Activated T-cell treated with anti-CD3 and anti-CD28 coated beads, Interleukin-2, amount 50 U/mL, for 24 hours (primary cell): ENCODE measurements around the gene OSCP1.
"Not testable (repeated sequence)": the region's sequence is repeated elsewhere in the genome, so short reads cannot be mapped to it uniquely, and the experiment has no call there.

Source experiments
- DNase-seq: peaks from one replicate; pipeline ENCODE4 v3.0.0-alpha.2; 2020
- H3K27ac Mint-ChIP-seq: 2 replicates; pipeline ENCODE4 v1.8.0; 2020; ENCODE audit warnings: mild to moderate bottlenecking, mixed read lengths
- H3K27me3 Mint-ChIP-seq: 2 replicates; pipeline ENCODE4 v1.8.0; 2020; ENCODE audit warnings: mixed read lengths
- H3K36me3 Mint-ChIP-seq: 2 replicates; pipeline ENCODE4 v1.8.0; 2020; ENCODE audit warnings: low read depth, mixed read lengths
- H3K4me1 Mint-ChIP-seq: 2 replicates; pipeline ENCODE4 v1.8.0; 2020; ENCODE audit warnings: low read depth, mixed read lengths
- H3K4me3 Mint-ChIP-seq: 2 replicates; pipeline ENCODE4 v1.8.0; 2020; ENCODE audit warnings: mild to moderate bottlenecking, moderate library complexity, mixed read lengths
- H3K9me3 Mint-ChIP-seq: 2 replicates; pipeline ENCODE4 v1.8.0; 2020; ENCODE audit warnings: mixed read lengths

The OSCP1 gene

GRCh38 chr1:36450270-36450918 lies at the start of gene OSCP1:
Gene OSCP1, minus strand, starts transcription at chr1:36450451. Its CDS starts 82 bp downstream, at chr1:36450369.
- Mint-ChIP-seq H3K36me3 (peaks cover 21% of the 10 kb centered on the region), H3K4me3 (peak within 1 kb of the TSS; percentile 85), H3K9me3 (no peaks in the 10 kb centered on the region), H3K27me3 (no peaks in the 10 kb centered on the region), H3K27ac (peak within 1 kb of the TSS; percentile 92), H3K4me1 (peaks cover 16% of the 10 kb centered on the region)
- DNase-seq, result peak; percentile 89

GRCh38 chr1:36497207-36497606 lies 47.0 kb upstream of the OSCP1 start:
- no peak for DNase-seq
- no peak overlapping the region for H3K27ac Mint-ChIP-seq
- no peaks in the 10 kb centered on the region for H3K27me3 Mint-ChIP-seq
- H3K4me1 Mint-ChIP-seq, result no peaks in the 10 kb centered on the region
- no peaks in the 10 kb centered on the region for H3K9me3 Mint-ChIP-seq
- H3K36me3 Mint-ChIP-seq, result no peaks in the 10 kb centered on the region
- H3K4me3 Mint-ChIP-seq, result no peak overlapping the region

DNA sequence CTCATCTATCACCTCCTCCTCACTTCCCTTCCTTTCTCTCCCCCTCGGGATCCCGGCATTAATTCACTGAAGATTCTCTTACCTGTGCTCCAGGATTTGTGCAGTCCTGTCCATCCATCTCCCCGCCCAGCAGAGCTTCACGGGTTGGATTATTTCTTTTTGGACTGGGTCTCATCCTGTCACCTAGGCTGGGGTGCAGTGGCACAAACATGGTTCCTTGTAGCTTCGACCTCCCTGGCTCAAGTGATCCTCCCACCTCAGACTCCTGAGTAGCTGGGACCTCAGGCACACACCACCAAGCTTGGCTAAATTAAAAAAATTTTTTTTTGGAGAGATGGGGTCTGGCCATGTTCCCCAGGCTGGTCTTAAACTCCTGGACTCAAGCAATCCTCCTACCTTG lies 44.7 kb upstream of the OSCP1 start:
- no peak for DNase-seq
- Mint-ChIP-seq H3K9me3 (no peaks in the 10 kb centered on the region), H3K36me3 (no peaks in the 10 kb centered on the region), H3K4me3 (no peak overlapping the region), H3K27me3 (no peaks in the 10 kb centered on the region), H3K27ac (no peak overlapping the region), H3K4me1 (no peaks in the 10 kb centered on the region)

- Mint-ChIP-seq H3K27me3 (no peaks in the 10 kb centered on the region), H3K9me3 (no peaks in the 10 kb centered on the region), H3K4me1 (no peaks in the 10 kb centered on the region), H3K27ac (no peak overlapping the region), H3K36me3 (no peaks in the 10 kb centered on the region), H3K4me3 (no peak overlapping the region)
- DNase-seq, result no peak
These were observed 43.3 kb upstream of the OSCP1 start for GRCh38 chr1:36493524-36493923.

GRCh38 chr1:36492491-36492890 lies 42.2 kb upstream of the OSCP1 start:
- DNase-seq, result no peak
- Mint-ChIP-seq H3K4me1 (no peaks in the 10 kb centered on the region), H3K27me3 (no peaks in the 10 kb centered on the region), H3K9me3 (no peaks in the 10 kb centered on the region), H3K4me3 (no peak overlapping the region), H3K27ac (no peak overlapping the region), H3K36me3 (no peaks in the 10 kb centered on the region)

DNA sequence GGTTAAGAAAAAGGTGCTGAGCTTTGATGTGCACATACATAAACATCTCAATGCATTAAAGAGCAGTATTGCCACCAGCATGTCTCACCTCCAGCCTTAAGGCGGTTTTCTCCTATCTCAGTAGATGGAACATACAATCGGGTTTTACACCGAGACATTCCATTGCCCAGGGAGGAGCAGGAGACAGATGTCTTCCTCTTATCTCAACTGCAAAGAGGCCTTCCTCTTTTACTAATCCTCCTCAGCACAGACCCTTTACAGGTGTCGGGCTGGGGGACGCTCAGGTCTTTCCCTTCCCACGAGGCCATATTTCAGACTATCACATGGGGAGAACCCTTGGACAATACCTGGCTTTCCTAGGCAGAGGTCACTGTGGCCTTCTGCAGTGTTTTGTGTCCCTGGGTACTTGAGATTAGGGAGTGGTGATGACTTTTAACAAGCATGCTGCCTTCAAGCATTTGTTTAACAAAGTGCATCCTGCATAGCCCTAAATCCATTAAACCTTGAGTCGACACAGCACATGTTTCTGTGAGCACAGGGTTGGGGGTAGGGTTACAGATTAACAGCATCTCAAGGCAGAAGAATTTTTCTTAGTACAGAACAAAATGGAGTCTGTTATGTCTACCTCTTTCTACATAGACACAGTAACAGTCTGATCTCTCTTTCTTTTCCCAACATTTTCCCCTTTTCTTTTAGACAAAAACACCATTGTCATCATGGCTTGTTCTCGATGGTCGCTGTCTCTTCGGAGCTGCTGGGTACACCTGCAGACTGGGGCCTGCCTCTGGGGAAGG lies 39.2 kb upstream of the OSCP1 start:
- DNase-seq, H3K36me3 Mint-ChIP-seq, H3K4me1 Mint-ChIP-seq, H3K27ac Mint-ChIP-seq, H3K4me3 Mint-ChIP-seq, H3K9me3 Mint-ChIP-seq, H3K27me3 Mint-ChIP-seq: not testable (repeated sequence)

DNA sequence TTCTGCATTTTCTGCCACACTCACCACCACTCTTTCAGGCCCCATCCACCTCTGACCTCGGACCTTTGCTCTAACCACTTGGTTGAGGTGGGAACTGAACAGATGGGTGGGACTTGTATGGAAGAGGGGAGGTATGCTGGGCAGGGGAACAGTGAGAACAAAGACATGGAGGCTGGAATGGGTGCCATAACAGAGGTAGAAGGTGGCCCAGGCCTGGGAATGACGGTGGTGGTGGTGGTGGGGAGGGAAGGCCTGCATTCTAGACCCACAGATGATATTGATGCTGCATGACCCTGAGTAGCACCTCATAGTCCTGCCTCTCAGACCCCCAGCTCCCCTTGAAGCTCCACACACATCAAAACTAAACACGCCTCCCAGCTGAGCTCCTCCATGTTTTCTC lies 37.7 kb upstream of the OSCP1 start:
- Mint-ChIP-seq H3K4me1 (no peaks in the 10 kb centered on the region), H3K4me3 (no peak overlapping the region), H3K27ac (no peak overlapping the region)

GRCh38 chr1:36487336-36487725 lies 37.1 kb upstream of the OSCP1 start:
- H3K4me1 Mint-ChIP-seq, H3K9me3 Mint-ChIP-seq, H3K4me3 Mint-ChIP-seq, H3K27ac Mint-ChIP-seq, DNase-seq, H3K36me3 Mint-ChIP-seq, H3K27me3 Mint-ChIP-seq: not testable (repeated sequence)

More for the DNA sequence above, 37.7 kb upstream of the OSCP1 start:
- Mint-ChIP-seq H3K9me3 (no peaks in the 10 kb centered on the region), H3K36me3 (no peaks in the 10 kb centered on the region), H3K27me3 (no peaks in the 10 kb centered on the region)
- no peak for DNase-seq

GRCh38 chr1:36486439-36487335 lies 36.4 kb upstream of the OSCP1 start:
- no peaks in the 10 kb centered on the region for H3K36me3 Mint-ChIP-seq
- H3K27ac Mint-ChIP-seq, result no peak overlapping the region
- DNase-seq, result no peak
- H3K4me3 Mint-ChIP-seq, result no peak overlapping the region
- peaks cover 9% of the 10 kb centered on the region for H3K4me1 Mint-ChIP-seq
- H3K9me3 Mint-ChIP-seq, result no peaks in the 10 kb centered on the region
- H3K27me3 Mint-ChIP-seq, result peaks cover 7% of the 10 kb centered on the region

- Mint-ChIP-seq H3K4me1 (peaks cover 10% of the 10 kb centered on the region), H3K36me3 (no peaks in the 10 kb centered on the region), H3K27ac (no peak overlapping the region), H3K4me3 (no peak overlapping the region), H3K27me3 (peaks cover 10% of the 10 kb centered on the region), H3K9me3 (no peaks in the 10 kb centered on the region)
- DNase-seq, result no peak
These were observed 35.8 kb upstream of the OSCP1 start for GRCh38 chr1:36486093-36486438.

- H3K36me3 Mint-ChIP-seq, result no peaks in the 10 kb centered on the region
- H3K9me3 Mint-ChIP-seq, result no peaks in the 10 kb centered on the region
- H3K27me3 Mint-ChIP-seq, result peaks cover 10% of the 10 kb centered on the region
- no peak for DNase-seq
- H3K27ac Mint-ChIP-seq, result no peak overlapping the region
- H3K4me1 Mint-ChIP-seq, result peaks cover 10% of the 10 kb centered on the region
- no peak overlapping the region for H3K4me3 Mint-ChIP-seq
These were observed 33.8 kb upstream of the OSCP1 start for GRCh38 chr1:36484099-36484498.

- DNase-seq, result no peak
- Mint-ChIP-seq H3K27me3 (peaks cover 10% of the 10 kb centered on the region), H3K4me3 (peak within 1 kb of the TSS; percentile 45), H3K9me3 (no peaks in the 10 kb centered on the region), H3K36me3 (no peaks in the 10 kb centered on the region), H3K27ac (peak within 1 kb of the TSS; percentile 56), H3K4me1 (peaks cover 10% of the 10 kb centered on the region)
These were observed 32.6 kb upstream of the OSCP1 start, which contains the start of gene CSF3R for GRCh38 chr1:36482724-36483388. Gene CSF3R, minus strand, starts transcription at chr1:36482913. Its CDS starts 3,417 bp downstream, at chr1:36479496.

- Mint-ChIP-seq H3K27me3 (peaks cover 10% of the 10 kb centered on the region), H3K9me3 (no peaks in the 10 kb centered on the region), H3K27ac (peak overlapping the region; percentile 56), H3K4me3 (peak overlapping the region; percentile 45), H3K4me1 (peaks cover 10% of the 10 kb centered on the region), H3K36me3 (no peaks in the 10 kb centered on the region)
- DNase-seq, result no peak
These were observed 31.8 kb upstream of the OSCP1 start for GRCh38 chr1:36481771-36482723.
